ENCODE results near the gene PRKCH. TPM values are rescaled to one million over a fixed set of nuclear protein-coding genes. Genes with fewer than 3 reads are reported as not detected.
A peak's percentile ranks its signal among the peaks of the same experiment; 100 is the strongest.

The PRKCH gene
- total and polyA plus RNA-seq, 2 donors (not counting 3 experiments of a cell fraction or from before 2014, with no cell fraction given): 97.7 to 103 TPM

DNA sequence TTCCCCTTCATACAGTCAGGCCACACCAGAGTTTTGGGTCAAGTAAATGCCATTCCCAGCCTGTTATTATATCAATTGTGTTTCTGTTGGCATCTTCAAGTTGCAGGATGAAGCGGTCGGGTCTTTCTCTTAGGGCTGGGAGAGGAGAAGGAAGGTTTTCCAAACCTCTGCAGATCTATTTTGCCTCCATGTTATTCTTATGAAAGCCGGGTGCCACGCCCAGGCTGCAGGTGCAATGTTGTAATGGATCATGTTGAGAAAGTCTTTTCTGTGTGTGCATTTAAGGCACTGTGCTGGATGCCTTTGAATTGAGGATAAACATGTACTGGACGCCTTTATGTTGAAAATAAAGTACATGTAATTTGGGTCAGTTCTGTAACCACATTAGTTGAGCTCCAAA is 209.5 kb downstream of the PRKCH start:
- no peaks in the 10 kb centered on the region for H3K27me3 ChIP-seq (ENCODE audit: control insufficient read depth in 2 of 2, insufficient read depth in 2 of 2, low read length in 2 of 2)
- H3K79me2 ChIP-seq (ENCODE audit: control insufficient read depth, insufficient read depth, low read length): peaks cover 5% of the 10 kb centered on the region
- ChIA-PET POLR2A (no interaction called here), CTCF (interaction anchor here (1.2 to 2.0 kb wide), 3 partner anchors 12 to 231 kb away, joined by 3 to 5 read pairs (median 4); partner anchors contain the start of gene SNAPC1)
- no TSS peak for BruUV-seq (replicated peaks)
- H3K9me1 ChIP-seq (replicated peaks; ENCODE audit: control insufficient read depth, extremely low read depth, insufficient read depth, low read length): no peaks in the 10 kb centered on the region
- no peak overlapping the region for H3K4me3 ChIP-seq (replicated peaks in 1 of 3; ENCODE audit: insufficient read depth in 1 of 3, low read depth in 1 of 3, low read length in 3 of 3)
- no peak for DNase-seq (ENCODE audit: low read depth, low spot score)
- H3K4me2 ChIP-seq (ENCODE audit: insufficient read depth, low read length): peak overlapping the region; percentile 44
- H4K20me1 ChIP-seq (replicated peaks; ENCODE audit: control insufficient read depth, extremely low read depth, insufficient read depth, low read length): no peaks in the 10 kb centered on the region
- peak overlapping the region; percentile 44 for H3K27ac ChIP-seq (ENCODE audit: insufficient read depth, low read depth, low read length)
- peaks cover 55% of the 10 kb centered on the region for H3K4me1 ChIP-seq (ENCODE audit: control insufficient read depth, extremely low read depth, insufficient read depth, low read length)
- TF ChIP-seq MYC (IDR thresholded peaks at IDR 0.05; ENCODE audit: low read depth, low read length): no peak
- no peak for TF ChIP-seq POLR2AphosphoS5 (IDR thresholded peaks at IDR 0.05; ENCODE audit: insufficient read depth, low read depth, low read length)
- no peak for TF ChIP-seq POLR2A (IDR thresholded peaks at IDR 0.05; ENCODE audit: low read depth, low read length)
- no peak for TF ChIP-seq FOS (IDR thresholded peaks at IDR 0.05; ENCODE audit: borderline replicate concordance, insufficient read depth, low read length)
- H3K36me3 ChIP-seq (ENCODE audit: control insufficient read depth in 2 of 2, extremely low read depth in 1 of 2, insufficient read depth in 2 of 2, low read length in 2 of 2): peaks cover 4 to 7% of the 10 kb centered on the region in 2 experiments
- dilution Hi-C loops (cut with MboI; ENCODE audit: extremely low pct_ligation_motif_present, low sequenced_read_pairs) (no loop called here), intact Hi-C loops (cut with micrococcal nuclease) (no loop called here)
- H2AFZ ChIP-seq (ENCODE audit: low read depth, low read length): no peak overlapping the region
- no peak for FAIRE-seq
- no peak overlapping the region for H3K9ac ChIP-seq (replicated peaks; ENCODE audit: extremely low read depth, insufficient read depth, low read length)
- no peaks in the 10 kb centered on the region for H3K9me3 ChIP-seq (replicated peaks; ENCODE audit: control insufficient read depth, insufficient read depth, low read length)

DNA sequence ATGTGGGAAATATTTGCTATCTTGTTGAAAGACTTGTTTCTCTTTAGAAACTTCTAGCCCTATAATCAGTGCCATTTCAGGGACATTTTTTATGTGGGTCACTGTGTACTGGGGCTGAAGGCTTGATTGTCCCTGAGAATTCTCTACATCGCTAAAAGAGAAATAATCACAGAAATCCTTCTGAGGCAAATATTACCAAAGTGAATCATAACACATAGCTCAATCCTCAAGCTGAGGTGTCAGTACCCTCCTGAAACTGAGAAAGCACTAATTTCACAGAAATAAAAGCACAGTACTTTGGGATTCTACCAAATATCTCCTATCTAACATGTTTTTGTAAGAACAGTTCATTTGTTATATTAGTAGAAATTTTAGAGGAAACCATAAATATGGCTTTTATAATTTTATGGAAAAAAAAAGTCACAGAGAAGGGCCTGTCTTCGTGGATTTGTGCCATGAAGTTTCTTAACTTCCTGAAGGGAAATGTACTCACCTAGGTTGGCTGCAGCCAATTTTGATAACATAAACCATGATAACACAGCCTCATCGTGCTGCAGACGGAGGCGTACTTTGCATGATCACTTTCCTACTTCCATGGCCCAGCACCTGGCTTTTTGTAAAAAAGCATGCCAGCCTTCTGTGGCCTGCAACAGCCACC is 210.2 kb downstream of the PRKCH start:
- ChIA-PET POLR2A (no interaction called here), CTCF (interaction anchor here (0.6 to 2.0 kb wide), 7 partner anchors 13 to 230 kb away, joined by 3 to 5 read pairs (median 3); partner anchors contain the start of gene SNAPC1)
- H4K20me1 ChIP-seq (replicated peaks; ENCODE audit: control insufficient read depth, extremely low read depth, insufficient read depth, low read length): no peaks in the 10 kb centered on the region
- TF ChIP-seq MAX (IDR thresholded peaks at IDR 0.05; ENCODE audit: insufficient read depth, insufficient read length): no peak
- peak; percentile 22 for TF ChIP-seq JUN (IDR thresholded peaks at IDR 0.05; ENCODE audit: borderline replicate concordance, insufficient read depth, insufficient read length, low read depth)
- peak; percentile 33 for TF ChIP-seq FOS (IDR thresholded peaks at IDR 0.05; ENCODE audit: borderline replicate concordance, insufficient read depth, low read length)
- TF ChIP-seq GATA2 (IDR thresholded peaks at IDR 0.05; ENCODE audit: insufficient read depth, insufficient read length, low read depth, low read length): peak; percentile 74
- no peak for TF ChIP-seq MYC (IDR thresholded peaks at IDR 0.05; ENCODE audit: low read depth, low read length)
- H3K79me2 ChIP-seq (ENCODE audit: control insufficient read depth, insufficient read depth, low read length): peaks cover 5% of the 10 kb centered on the region
- H3K4me1 ChIP-seq (ENCODE audit: control insufficient read depth, extremely low read depth, insufficient read depth, low read length): peaks cover 53% of the 10 kb centered on the region
- no peaks in the 10 kb centered on the region for H3K9me1 ChIP-seq (replicated peaks; ENCODE audit: control insufficient read depth, extremely low read depth, insufficient read depth, low read length)
- BruUV-seq (replicated peaks): no TSS peak
- H3K27me3 ChIP-seq (ENCODE audit: control insufficient read depth in 2 of 2, insufficient read depth in 2 of 2, low read length in 2 of 2): no peaks in the 10 kb centered on the region
- peak overlapping the region; percentile 44 for H3K27ac ChIP-seq (ENCODE audit: insufficient read depth, low read depth, low read length)
- dilution Hi-C loops (cut with MboI; ENCODE audit: extremely low pct_ligation_motif_present, low sequenced_read_pairs) (no loop called here), intact Hi-C loops (cut with micrococcal nuclease) (no loop called here)
- peaks cover 4 to 7% of the 10 kb centered on the region in 2 experiments for H3K36me3 ChIP-seq (ENCODE audit: control insufficient read depth in 2 of 2, extremely low read depth in 1 of 2, insufficient read depth in 2 of 2, low read length in 2 of 2)
- no peak overlapping the region for H2AFZ ChIP-seq (ENCODE audit: low read depth, low read length)
- H3K9me3 ChIP-seq (replicated peaks; ENCODE audit: control insufficient read depth, insufficient read depth, low read length): no peaks in the 10 kb centered on the region
- no peak overlapping the region for H3K4me3 ChIP-seq (replicated peaks in 1 of 3; ENCODE audit: insufficient read depth in 1 of 3, low read depth in 1 of 3, low read length in 3 of 3)
- H3K4me2 ChIP-seq (ENCODE audit: insufficient read depth, low read length): peak overlapping the region; percentile 44
- DNase-seq (ENCODE audit: low read depth, low spot score) (peak; percentile 61), FAIRE-seq (peak; percentile 73)
- H3K9ac ChIP-seq (replicated peaks; ENCODE audit: extremely low read depth, insufficient read depth, low read length): no peak overlapping the region
